Brain microvascular endothelial cell (primary cell): ENCODE measurements around the gene ACACA.
"Not testable (repeated sequence)": the region's sequence is repeated elsewhere in the genome, so short reads cannot be mapped to it uniquely, and the experiment has no call there.

Experiments used
- DNase-seq: peaks from one replicate; pipeline ENCODE4 v3.0.0-alpha.2; 2020
- H3K27ac ChIP-seq: fragments of 250-450 bp; sonication (Bioruptor Pico); 2 replicates; pipeline ENCODE4 v1.5.1; 2020; ENCODE audit warnings: mild to moderate bottlenecking, moderate library complexity
- H3K27me3 ChIP-seq: fragments of 250-450 bp; sonication (Bioruptor Pico); replicated peaks from 2 replicates; pipeline ENCODE4 v1.5.1; 2020; ENCODE audit warnings: mild to moderate bottlenecking
- H3K36me3 ChIP-seq: fragments of 250-450 bp; sonication (Bioruptor Pico); replicated peaks from 2 replicates; pipeline ENCODE4 v1.5.1; 2020; ENCODE audit warnings: mild to moderate bottlenecking
- H3K4me3 ChIP-seq: 2 replicates; pipeline ENCODE4 v1.5.1; 2011; ENCODE audit warnings: low read depth, mild to moderate bottlenecking, control low read depth, low read length, moderate library complexity
- CTCF ChIP-seq: IDR thresholded peaks from 2 replicates; pipeline ENCODE4 v1.5.1; 2011; ENCODE audit warnings: low read depth, mild to moderate bottlenecking, moderate library complexity, low read length, control low read depth, inconsistent platforms; ENCODE audit errors: missing control alignments
- in situ Hi-C: cut with HindIII; loops from 2 replicates; pipeline ENCODE4 v1.10.0; 2017; ENCODE audit warnings: low sequenced_read_pairs, low pct_ligation_motif_present

ACACA gene

GRCh38 chr17:37358830-37359681 lies 47.6 kb downstream of the ACACA start:
- Histone ChIP-seq H3K4me3 (peak overlapping the region; percentile 90), H3K27me3 (no peaks in the 10 kb centered on the region), H3K27ac (peak overlapping the region; percentile 67), H3K36me3 (no peaks in the 10 kb centered on the region)
- in situ Hi-C loops, result no loop called here
- TF ChIP-seq CTCF, result no peak
- DNase-seq, result peak; percentile 81

GRCh38 chr17:37358098-37358829 lies 48.4 kb downstream of the ACACA start:
- peak; percentile 47 for DNase-seq
- TF ChIP-seq CTCF, result no peak
- Histone ChIP-seq H3K27me3 (no peaks in the 10 kb centered on the region), H3K27ac (peak overlapping the region; percentile 67), H3K36me3 (no peaks in the 10 kb centered on the region), H3K4me3 (peak overlapping the region; percentile 90)
- in situ Hi-C loops, result no loop called here

- in situ Hi-C loops, DNase-seq, H3K36me3 ChIP-seq, H3K27ac ChIP-seq, H3K27me3 ChIP-seq: not testable (repeated sequence)
- H3K4me3 ChIP-seq, result peak overlapping the region; percentile 90
Observed at GRCh38 chr17:37356796-37357569, 49.7 kb downstream of the ACACA start.

GRCh38 chr17:37346863-37347402 lies 59.7 kb downstream of the ACACA start:
- H3K36me3 ChIP-seq, in situ Hi-C loops, H3K27me3 ChIP-seq, H3K27ac ChIP-seq, DNase-seq, H3K4me3 ChIP-seq: not testable (repeated sequence)

GRCh38 chr17:37344519-37344918 lies 62.1 kb downstream of the ACACA start:
- Histone ChIP-seq H3K36me3 (no peaks in the 10 kb centered on the region), H3K27ac (no peak overlapping the region), H3K27me3 (no peaks in the 10 kb centered on the region), H3K4me3 (no peak overlapping the region)
- no peak for TF ChIP-seq CTCF
- in situ Hi-C loops, result no loop called here
- DNase-seq, result no peak

GRCh38 chr17:37342589-37342988 lies 64.0 kb downstream of the ACACA start:
- no peaks in the 10 kb centered on the region for H3K36me3 ChIP-seq
- in situ Hi-C loops, result no loop called here
- no peaks in the 10 kb centered on the region for H3K27me3 ChIP-seq
- no peak for DNase-seq
- H3K27ac ChIP-seq, result no peak overlapping the region
- TF ChIP-seq CTCF, result no peak
- H3K4me3 ChIP-seq, result no peak overlapping the region
